Mucosa of stomach (tissue), 1 donor: ENCODE measurements around the gene GPSM3.

ENCODE experiments used
- H3K27me3 ChIP-seq: one replicate; pipeline ENCODE4 v1.7.0; 2013; ENCODE audit warnings: mild to moderate bottlenecking, low read length; ENCODE audit not compliant: control insufficient read depth, insufficient read depth
- H3K36me3 ChIP-seq: one replicate; pipeline ENCODE4 v1.7.0; 2013; ENCODE audit warnings: low read length; ENCODE audit not compliant: control insufficient read depth, insufficient read depth
- H3K4me1 ChIP-seq: one replicate; pipeline ENCODE4 v1.7.0; 2013; ENCODE audit warnings: mild to moderate bottlenecking, low read length; ENCODE audit not compliant: control insufficient read depth, insufficient read depth
- H3K4me3 ChIP-seq: one replicate; pipeline ENCODE4 v1.7.0; 2013; ENCODE audit warnings: low read length
- H3K9ac ChIP-seq: one replicate; pipeline ENCODE4 v1.7.0; 2013; ENCODE audit warnings: mild to moderate bottlenecking, low read length, moderate library complexity
- H3K9me3 ChIP-seq: one replicate; pipeline ENCODE4 v1.7.0; 2013; ENCODE audit warnings: mild to moderate bottlenecking, low read length, moderate library complexity; ENCODE audit not compliant: control insufficient read depth
- donor health status: Pancreatic carcinoma.

Gene GPSM3

GRCh38 chr6:32156891-32157290, 35.6 kb downstream of the GPSM3 start:
- Histone ChIP-seq H3K36me3 (peaks cover 9% of the 10 kb centered on the region), H3K4me1 (peaks cover 26% of the 10 kb centered on the region), H3K4me3 (no peak overlapping the region), H3K27me3 (no peaks in the 10 kb centered on the region), H3K9ac (no peak overlapping the region), H3K9me3 (no peaks in the 10 kb centered on the region)

DNA sequence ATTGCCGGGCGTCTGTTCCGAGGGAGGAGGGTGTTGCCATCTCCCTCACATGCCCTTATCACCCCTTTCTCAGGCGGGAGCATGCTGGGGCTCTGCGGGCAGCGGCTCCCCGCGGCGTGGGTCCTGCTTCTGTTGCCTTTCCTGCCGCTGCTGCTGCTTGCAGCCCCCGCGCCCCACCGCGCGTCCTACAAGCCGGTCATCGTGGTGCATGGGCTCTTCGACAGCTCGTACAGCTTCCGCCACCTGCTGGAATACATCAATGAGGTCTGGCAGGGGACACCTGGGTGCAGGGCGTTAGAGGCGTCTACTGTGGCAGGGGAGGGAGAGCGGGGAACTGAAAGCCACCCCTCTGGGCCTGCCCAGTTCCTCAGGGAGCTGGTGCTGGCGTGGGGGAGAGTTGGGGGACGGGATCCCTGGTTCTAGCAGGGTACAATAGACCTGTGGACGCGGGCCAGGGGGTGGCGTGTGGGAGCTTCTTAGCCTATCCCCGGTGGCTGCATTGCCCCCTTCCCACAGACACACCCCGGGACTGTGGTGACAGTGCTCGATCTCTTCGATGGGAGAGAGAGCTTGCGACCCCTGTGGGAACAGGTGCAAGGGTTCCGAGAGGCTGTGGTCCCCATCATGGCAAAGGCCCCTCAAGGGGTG, 37.8 kb downstream of the GPSM3 start:
- H3K4me1 ChIP-seq, result peaks cover 30% of the 10 kb centered on the region
- no peaks in the 10 kb centered on the region for H3K27me3 ChIP-seq
- no peaks in the 10 kb centered on the region for H3K9me3 ChIP-seq
- peak overlapping the region; percentile 95 for H3K4me3 ChIP-seq
- peaks cover 9% of the 10 kb centered on the region for H3K36me3 ChIP-seq
- peak overlapping the region; percentile 86 for H3K9ac ChIP-seq

- Histone ChIP-seq H3K27me3 (no peaks in the 10 kb centered on the region), H3K36me3 (peaks cover 9% of the 10 kb centered on the region), H3K9ac (peak within 1 kb of the TSS; percentile 86), H3K4me1 (peaks cover 30% of the 10 kb centered on the region), H3K9me3 (no peaks in the 10 kb centered on the region), H3K4me3 (peak within 1 kb of the TSS; percentile 95)
Measured at GRCh38 chr6:32153564-32154513, 38.6 kb downstream of the GPSM3 start, which contains the start of gene PPT2. Gene PPT2 (plus strand): TSS chr6:32154141. CDS start chr6:32154595, 454 bp downstream.

DNA sequence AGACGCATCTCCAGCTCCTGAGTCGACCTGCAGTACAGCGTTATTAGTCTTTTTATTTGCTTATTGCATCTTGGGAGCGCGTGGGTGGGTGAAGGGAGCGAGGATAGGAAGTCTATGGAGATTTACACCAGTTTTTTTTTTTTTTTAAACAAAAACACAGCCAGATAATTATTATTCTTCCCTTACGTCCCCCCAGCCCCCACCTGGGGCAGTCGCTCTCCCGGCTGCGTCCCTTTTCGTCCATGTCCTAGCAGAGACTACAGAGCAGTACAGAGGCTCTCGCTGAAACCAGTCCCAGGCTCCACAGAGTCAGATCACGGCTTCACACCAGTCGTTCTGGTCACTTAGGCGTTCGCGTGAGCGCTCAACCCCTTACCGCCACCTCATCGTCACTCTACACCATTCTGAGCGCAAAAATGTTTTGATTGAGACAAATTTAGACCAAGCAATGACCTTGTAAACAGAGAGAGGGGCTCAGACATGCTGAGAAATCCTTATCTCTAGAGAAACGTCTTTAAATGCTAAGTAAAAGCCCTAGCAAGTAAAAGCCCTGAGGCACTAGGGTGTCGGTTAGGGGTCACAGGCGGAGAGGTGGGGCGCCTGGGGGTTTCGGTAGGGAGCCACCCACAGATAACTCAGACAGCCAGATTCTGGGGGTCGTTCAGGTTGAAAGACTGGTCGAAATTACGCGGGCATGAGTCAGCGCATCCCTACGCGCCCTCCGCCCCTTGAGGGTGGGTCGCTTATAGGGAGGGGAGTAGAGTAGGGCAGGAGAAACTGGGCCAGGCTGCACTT, 39.5 kb downstream of the GPSM3 start:
- H3K36me3 ChIP-seq, result peaks cover 6% of the 10 kb centered on the region
- H3K27me3 ChIP-seq, result no peaks in the 10 kb centered on the region
- peaks cover 30% of the 10 kb centered on the region for H3K4me1 ChIP-seq
- no peaks in the 10 kb centered on the region for H3K9me3 ChIP-seq
- peak overlapping the region; percentile 95 for H3K4me3 ChIP-seq
- H3K9ac ChIP-seq, result peak overlapping the region; percentile 86

DNA sequence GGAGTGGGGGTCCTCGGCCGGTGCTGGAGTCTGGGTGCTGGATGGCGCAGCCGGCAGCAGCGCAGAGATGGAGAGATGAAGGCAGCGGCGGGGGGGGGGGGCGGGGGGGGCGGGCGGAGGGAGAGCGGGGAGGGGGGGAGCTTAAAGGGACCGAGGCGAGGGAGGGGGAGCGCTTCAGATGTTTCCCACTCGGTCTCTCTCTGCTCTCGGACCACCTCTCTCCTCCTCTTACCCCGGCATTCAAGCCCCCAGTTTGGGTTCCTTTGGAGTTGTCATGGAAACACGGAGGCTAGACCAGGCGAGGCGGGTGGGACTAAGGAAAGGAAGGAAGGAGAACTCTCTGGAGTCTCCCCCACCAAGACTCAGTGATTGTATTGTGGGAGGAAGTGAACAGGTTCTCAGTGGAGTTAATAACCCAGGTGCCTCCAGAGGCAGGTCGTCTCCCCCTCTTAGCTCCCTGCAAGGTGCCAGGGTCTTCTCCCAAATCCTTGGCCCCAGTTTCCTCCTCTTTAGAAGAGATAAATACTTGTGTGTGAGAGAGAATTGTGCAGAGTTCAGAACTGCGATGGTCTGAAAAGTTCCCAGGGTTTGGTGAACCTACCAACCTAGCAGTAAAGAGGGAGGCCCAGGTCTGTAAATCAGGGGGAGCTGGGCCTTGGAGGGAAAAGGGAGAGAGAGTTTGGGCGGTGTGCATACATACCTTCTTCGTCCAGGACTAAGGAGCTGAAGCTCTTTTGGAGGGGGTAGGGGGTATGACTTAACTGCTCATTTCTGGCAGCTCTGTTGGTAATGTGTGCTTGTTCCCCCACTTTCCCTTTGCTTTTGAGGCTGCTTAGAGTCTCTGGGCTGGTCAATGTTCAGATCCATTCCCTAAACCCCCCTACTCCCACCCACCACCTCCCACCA, 40.3 kb downstream of the GPSM3 start, which contains the start of gene PRRT1:
Gene PRRT1 (minus strand): TSS at position 77 of the 906 bp plus-strand sequence. CDS start 112 bp downstream, outside the sequence.
- Histone ChIP-seq H3K4me3 (no peak within 1 kb of the TSS), H3K9me3 (no peaks in the 10 kb centered on the region), H3K36me3 (no peaks in the 10 kb centered on the region), H3K9ac (no peak within 1 kb of the TSS), H3K27me3 (no peaks in the 10 kb centered on the region), H3K4me1 (peaks cover 30% of the 10 kb centered on the region)

DNA sequence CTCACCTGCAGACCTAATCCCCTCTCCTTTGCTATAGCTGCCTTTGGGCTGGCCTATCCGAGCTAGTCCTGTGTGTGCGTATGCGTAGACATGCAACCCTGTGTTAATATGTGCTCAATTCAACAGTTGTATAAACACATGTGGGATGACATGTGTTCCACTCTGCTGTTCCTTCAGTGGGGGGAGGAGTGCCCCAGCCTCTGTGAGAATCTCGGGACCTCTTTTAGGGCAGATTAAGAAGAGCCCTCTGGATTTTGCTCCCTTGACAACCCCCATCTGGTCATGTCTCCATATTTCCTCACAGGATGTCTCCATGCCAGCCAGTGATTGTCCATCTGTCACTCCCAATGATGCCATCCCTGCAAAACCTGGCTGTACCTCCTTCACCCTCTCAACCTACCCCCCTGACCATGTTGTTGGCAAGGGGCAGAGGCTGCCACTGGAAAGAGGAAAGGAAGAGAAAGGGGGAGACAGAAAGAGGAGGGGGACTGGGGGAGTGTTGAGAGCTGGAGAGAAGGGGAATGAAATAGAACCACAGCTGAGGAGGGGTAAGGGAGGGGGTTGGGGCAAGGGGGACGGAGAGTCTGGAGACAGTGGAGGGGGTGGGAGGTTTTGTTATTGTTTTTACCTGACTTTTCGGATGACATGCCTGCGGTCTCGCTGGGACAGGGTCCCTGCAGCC, 41.1 kb downstream of the GPSM3 start:
- no peaks in the 10 kb centered on the region for H3K36me3 ChIP-seq
- H3K9ac ChIP-seq, result no peak overlapping the region
- no peaks in the 10 kb centered on the region for H3K9me3 ChIP-seq
- H3K4me1 ChIP-seq, result peaks cover 36% of the 10 kb centered on the region
- no peak overlapping the region for H3K4me3 ChIP-seq
- no peaks in the 10 kb centered on the region for H3K27me3 ChIP-seq

DNA sequence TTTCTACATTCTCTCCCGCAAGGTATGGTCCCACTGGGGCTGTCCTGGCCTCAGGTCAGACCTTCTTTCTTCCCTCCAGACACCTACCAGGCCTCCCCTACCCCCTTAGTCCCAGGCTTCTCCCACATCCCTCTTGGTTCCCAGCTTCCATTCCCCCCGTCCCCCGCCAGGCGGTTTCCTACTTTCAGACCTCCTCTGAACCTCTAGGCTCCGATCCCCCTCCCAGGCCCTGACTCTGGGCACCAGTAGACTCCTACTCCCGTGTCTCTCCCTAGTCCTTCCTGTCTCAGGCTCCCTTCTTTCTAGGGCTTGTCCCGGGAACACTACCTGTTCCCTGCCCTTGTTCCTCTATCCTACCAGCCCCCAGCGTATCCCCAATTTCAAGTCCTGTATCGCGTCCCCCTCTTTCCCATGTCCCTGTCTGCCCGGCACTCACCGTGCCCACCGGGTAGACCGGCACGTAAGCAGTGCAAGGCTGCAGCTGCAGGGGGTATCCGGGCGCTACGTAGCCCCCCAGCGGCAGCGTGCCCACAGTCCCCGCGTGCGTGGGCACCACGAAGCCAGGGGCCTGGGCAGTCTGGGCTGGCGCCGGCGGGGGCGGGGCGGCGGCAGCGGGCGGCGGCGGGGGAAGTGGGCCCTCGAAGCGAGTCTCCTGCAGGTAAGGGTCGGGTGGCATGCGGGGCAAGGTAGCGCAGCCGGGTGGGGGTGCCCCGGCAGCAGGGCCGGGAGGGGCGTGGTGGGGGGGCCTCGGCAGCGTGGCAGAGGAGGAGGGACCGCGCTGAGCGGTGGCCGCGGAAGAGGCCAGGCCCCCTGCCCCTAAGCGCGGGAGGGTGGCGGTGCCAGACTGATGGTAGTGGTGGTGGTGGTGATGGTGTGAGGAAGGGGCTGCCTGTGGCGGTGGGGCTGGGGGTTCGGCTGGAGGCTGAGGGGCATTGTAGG, 42.2 kb downstream of the GPSM3 start:
- Histone ChIP-seq H3K4me1 (peaks cover 33% of the 10 kb centered on the region), H3K36me3 (no peaks in the 10 kb centered on the region), H3K9me3 (no peaks in the 10 kb centered on the region), H3K27me3 (no peaks in the 10 kb centered on the region), H3K4me3 (no peak overlapping the region), H3K9ac (no peak overlapping the region)

GRCh38 chr6:32149092-32149755, 43.2 kb downstream of the GPSM3 start:
- Histone ChIP-seq H3K4me1 (peaks cover 24% of the 10 kb centered on the region), H3K27me3 (no peaks in the 10 kb centered on the region), H3K36me3 (no peaks in the 10 kb centered on the region), H3K9me3 (no peaks in the 10 kb centered on the region), H3K4me3 (peak overlapping the region; percentile 54), H3K9ac (peak overlapping the region; percentile 83)

- H3K9me3 ChIP-seq, result no peaks in the 10 kb centered on the region
- H3K4me3 ChIP-seq, result peak overlapping the region; percentile 54
- peak overlapping the region; percentile 83 for H3K9ac ChIP-seq
- no peaks in the 10 kb centered on the region for H3K27me3 ChIP-seq
- peaks cover 23% of the 10 kb centered on the region for H3K4me1 ChIP-seq
- no peaks in the 10 kb centered on the region for H3K36me3 ChIP-seq
Measured at GRCh38 chr6:32148289-32149091, 44.0 kb downstream of the GPSM3 start.
